ENCODE data around the gene TMEM154. TPM values are rescaled to one million over a fixed set of nuclear protein-coding genes. Genes with fewer than 3 reads are reported as not detected.
"Not testable (repeated sequence)": the region's sequence is repeated elsewhere in the genome, so short reads cannot be mapped to it uniquely, and the experiment has no call there.

TMEM154 gene
- total RNA-seq, 4 donors from 2014 or later, result 1.8 to 5.4 (median 3.9) TPM

- H3K4me1 ChIP-seq, result peaks cover 0 to 11% (median 0%) of the 10 kb centered on the region in 4 donors
- no peaks in the 10 kb centered on the region for H3K9me3 ChIP-seq
- peak overlapping the region in 1 of 4 donors; percentile 38 for H3K27ac ChIP-seq
- TF ChIP-seq EP300 (IDR thresholded peaks at IDR 0.05; ENCODE audit: low read depth) (no peak), POLR2AphosphoS5 (IDR thresholded peaks at IDR 0.05) (no peak), POLR2A (IDR thresholded peaks at IDR 0.05) (no peak)
- TF ChIP-seq, protein P1, sequence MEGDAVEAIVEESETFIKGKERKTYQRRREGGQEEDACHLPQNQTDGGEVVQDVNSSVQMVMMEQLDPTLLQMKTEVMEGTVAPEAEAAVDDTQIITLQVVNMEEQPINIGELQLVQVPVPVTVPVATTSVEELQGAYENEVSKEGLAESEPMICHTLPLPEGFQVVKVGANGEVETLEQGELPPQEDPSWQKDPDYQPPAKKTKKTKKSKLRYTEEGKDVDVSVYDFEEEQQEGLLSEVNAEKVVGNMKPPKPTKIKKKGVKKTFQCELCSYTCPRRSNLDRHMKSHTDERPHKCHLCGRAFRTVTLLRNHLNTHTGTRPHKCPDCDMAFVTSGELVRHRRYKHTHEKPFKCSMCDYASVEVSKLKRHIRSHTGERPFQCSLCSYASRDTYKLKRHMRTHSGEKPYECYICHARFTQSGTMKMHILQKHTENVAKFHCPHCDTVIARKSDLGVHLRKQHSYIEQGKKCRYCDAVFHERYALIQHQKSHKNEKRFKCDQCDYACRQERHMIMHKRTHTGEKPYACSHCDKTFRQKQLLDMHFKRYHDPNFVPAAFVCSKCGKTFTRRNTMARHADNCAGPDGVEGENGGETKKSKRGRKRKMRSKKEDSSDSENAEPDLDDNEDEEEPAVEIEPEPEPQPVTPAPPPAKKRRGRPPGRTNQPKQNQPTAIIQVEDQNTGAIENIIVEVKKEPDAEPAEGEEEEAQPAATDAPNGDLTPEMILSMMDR (IDR thresholded peaks at IDR 0.05), result no peak
- in situ Hi-C loops (cut with MboI; ENCODE audit: low pct_ligation_motif_present in 1 of 4, low pct_unique_long_range_greater_than_20kb in 1 of 4, low sequenced_read_pairs in 3 of 4) (no loop called here), intact Hi-C loops (cut with DNase I; ENCODE audit: low total_unique reads) (loop anchor here (5.0 kb wide), 2 partner anchors 119 to 1776 kb away; no protein-coding TSS in a partner anchor)
- no peaks in the 10 kb centered on the region for H3K36me3 ChIP-seq
- no peak overlapping the region for H3K4me3 ChIP-seq
- no peaks in the 10 kb centered on the region for H3K27me3 ChIP-seq
- DNase-seq, result peak; percentile 50
- WGBS, 2 donors (ENCODE audit: low coverage in 1 of 2), result 89 to 98% methylated on average over 5 to 7 of the region's 7 CpGs
Observed at GRCh38 chr4:152665691-152666395, 14.0 kb downstream of the TMEM154 start.

DNA sequence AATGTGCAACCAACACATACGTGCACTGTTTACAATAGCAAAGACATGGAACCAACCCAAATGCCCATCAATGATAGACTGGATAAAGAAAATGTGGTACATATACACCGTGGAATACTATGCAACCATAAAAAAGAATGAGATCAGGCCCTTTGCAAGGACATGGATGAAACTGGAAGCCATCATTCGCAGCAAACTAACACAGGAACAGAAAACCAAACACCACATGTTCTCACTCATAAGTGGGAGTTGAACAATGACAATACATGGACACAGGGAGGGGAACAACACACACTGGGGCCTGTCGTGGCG lies 15.8 kb downstream of the TMEM154 start:
- H3K27ac ChIP-seq, result peak overlapping the region in 3 of 4 donors; percentile 8 to 42 (median 18)
- peaks cover 0 to 20% (median 0%) of the 10 kb centered on the region in 4 donors for H3K4me1 ChIP-seq
- DNase-seq; H3K27me3 ChIP-seq; H3K36me3 ChIP-seq; H3K4me3 ChIP-seq; intact Hi-C loops (cut with DNase I; ENCODE audit: low total_unique reads); H3K9me3 ChIP-seq; in situ Hi-C loops (cut with MboI; ENCODE audit: low pct_ligation_motif_present in 1 of 4, low pct_unique_long_range_greater_than_20kb in 1 of 4, low sequenced_read_pairs in 3 of 4): not testable (repeated sequence)
- 62 to 70% methylated on average over 3 to 5 of the region's 5 CpGs for WGBS, 2 donors (ENCODE audit: low coverage in 1 of 2)

GRCh38 chr4:152663203-152664066 lies 16.4 kb downstream of the TMEM154 start:
- Histone ChIP-seq H3K36me3 (no peaks in the 10 kb centered on the region), H3K27ac (peak overlapping the region; percentile 34 to 59 (median 39)), H3K4me3 (no peak overlapping the region), H3K4me1 (peaks cover 0 to 20% (median 0%) of the 10 kb centered on the region in 4 donors), H3K9me3 (peaks cover 6 to 7% of the 10 kb centered on the region in 2 donors), H3K27me3 (no peaks in the 10 kb centered on the region)
- in situ Hi-C loops (cut with MboI; ENCODE audit: low pct_ligation_motif_present in 1 of 4, low pct_unique_long_range_greater_than_20kb in 1 of 4, low sequenced_read_pairs in 3 of 4), result no loop called here
- TF ChIP-seq POLR2A (IDR thresholded peaks at IDR 0.05) (no peak), EP300 (IDR thresholded peaks at IDR 0.05; ENCODE audit: low read depth) (no peak), POLR2AphosphoS5 (IDR thresholded peaks at IDR 0.05) (no peak)
- TF ChIP-seq, protein P1 (IDR thresholded peaks at IDR 0.05), result no peak
- intact Hi-C loops (cut with DNase I; ENCODE audit: low total_unique reads), result no loop called here
- 69 to 73% methylated on average over 3 to 6 of the region's 6 CpGs for WGBS, 2 donors (ENCODE audit: low coverage in 1 of 2)
- no peak for DNase-seq

DNA sequence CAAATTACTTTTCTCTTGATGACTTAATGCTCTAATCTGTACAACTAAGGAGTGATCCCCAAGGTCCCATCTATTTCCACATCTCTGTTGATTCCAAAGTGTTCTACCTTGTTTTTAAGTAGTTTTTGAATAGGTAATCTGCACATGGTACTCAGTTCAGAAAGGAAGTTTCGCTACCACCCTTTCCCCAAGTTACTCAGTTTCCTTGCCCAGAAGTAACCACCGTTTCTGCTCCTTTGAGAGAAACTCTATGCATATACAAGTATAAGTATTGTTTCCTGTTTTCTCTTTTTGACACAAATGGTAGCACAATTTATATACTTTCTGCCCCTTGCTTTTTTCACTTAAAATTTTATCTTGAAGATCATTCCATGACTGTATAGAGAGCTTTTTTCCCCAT lies 18.1 kb downstream of the TMEM154 start:
- WGBS, 2 donors (ENCODE audit: low coverage in 1 of 2), result 63 to 74% methylated on average over 2 of the region's 2 CpGs
- Histone ChIP-seq H3K4me1 (peaks cover 0 to 20% (median 0%) of the 10 kb centered on the region in 4 donors), H3K27me3 (no peaks in the 10 kb centered on the region), H3K36me3 (no peaks in the 10 kb centered on the region), H3K4me3 (no peak overlapping the region), H3K27ac (peak overlapping the region in 1 of 4 donors; percentile 42), H3K9me3 (peaks cover 22 to 23% of the 10 kb centered on the region in 2 donors)
- in situ Hi-C loops (cut with MboI; ENCODE audit: low pct_ligation_motif_present in 1 of 4, low pct_unique_long_range_greater_than_20kb in 1 of 4, low sequenced_read_pairs in 3 of 4) (no loop called here), intact Hi-C loops (cut with DNase I; ENCODE audit: low total_unique reads) (no loop called here)
- no peak for TF ChIP-seq POLR2A (IDR thresholded peaks at IDR 0.05)
- no peak for TF ChIP-seq POLR2AphosphoS5 (IDR thresholded peaks at IDR 0.05)
- TF ChIP-seq, protein P1 (IDR thresholded peaks at IDR 0.05), result no peak
- TF ChIP-seq EP300 (IDR thresholded peaks at IDR 0.05; ENCODE audit: low read depth), result no peak
- no peak for DNase-seq

All from transverse colon (tissue), 4 donors.